Measurements from ENCODE around the gene RCSD1.
"Not testable (repeated sequence)": the region's sequence is repeated elsewhere in the genome, so short reads cannot be mapped to it uniquely, and the experiment has no call there.

RCSD1 gene, protein sequence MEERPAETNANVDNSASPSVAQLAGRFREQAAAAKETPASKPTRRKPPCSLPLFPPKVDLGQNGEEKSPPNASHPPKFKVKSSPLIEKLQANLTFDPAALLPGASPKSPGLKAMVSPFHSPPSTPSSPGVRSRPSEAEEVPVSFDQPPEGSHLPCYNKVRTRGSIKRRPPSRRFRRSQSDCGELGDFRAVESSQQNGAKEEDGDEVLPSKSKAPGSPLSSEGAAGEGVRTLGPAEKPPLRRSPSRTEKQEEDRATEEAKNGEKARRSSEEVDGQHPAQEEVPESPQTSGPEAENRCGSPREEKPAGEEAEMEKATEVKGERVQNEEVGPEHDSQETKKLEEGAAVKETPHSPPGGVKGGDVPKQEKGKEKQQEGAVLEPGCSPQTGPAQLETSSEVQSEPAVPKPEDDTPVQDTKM

DNA sequence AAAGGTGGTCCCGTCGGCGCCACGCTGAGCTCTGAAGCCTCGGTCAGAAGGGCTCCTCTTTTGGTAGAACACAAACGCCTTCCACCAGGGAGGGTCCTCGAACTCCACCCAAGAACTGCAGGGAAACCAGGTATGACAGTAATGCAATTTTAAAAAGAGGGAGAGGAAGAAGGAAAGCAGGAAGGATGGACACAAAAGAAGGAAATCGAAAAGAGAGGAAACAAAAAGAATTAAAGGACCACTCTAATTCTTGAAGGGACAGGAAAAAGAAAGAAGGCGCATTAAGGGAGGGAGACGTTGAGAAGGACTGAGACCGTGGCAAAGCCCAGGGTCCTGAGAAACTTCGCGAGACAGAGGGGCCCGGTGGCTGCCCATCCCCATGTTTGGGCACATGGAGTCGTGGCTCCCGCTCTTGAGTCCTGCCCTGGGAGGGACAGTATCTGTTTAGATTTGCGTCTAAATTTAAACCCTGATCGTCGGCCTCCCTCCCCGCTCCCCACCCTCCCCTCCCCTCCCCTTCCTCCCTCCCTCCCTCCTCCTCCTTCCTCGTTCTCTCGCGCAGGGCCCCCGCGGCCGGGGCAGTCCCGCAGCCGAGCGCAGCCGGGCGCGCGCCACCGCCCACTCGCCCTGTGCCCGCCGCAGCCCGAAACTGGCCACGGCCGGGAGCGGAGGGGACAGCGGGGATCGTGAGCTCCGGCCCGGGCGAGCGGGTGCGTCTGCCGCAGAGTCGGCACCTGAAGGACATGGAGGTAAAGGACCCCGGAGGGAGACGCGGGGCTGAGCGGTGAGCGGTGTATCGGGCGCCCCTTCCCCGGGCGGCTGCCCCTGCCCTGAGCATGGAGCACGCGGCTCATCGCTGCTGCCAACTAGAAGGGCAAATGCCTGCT, at the start of gene RCSD1:
Gene RCSD1 (plus strand): TSS at position 552 of the 887 bp plus-strand sequence. CDS start 192 bp downstream, at position 744.
- peak; percentile 66 for DNase-seq

- no peak for DNase-seq
These were observed 48.0 kb upstream of the RCSD1 start for GRCh38 chr1:167582064-167582463.

DNA sequence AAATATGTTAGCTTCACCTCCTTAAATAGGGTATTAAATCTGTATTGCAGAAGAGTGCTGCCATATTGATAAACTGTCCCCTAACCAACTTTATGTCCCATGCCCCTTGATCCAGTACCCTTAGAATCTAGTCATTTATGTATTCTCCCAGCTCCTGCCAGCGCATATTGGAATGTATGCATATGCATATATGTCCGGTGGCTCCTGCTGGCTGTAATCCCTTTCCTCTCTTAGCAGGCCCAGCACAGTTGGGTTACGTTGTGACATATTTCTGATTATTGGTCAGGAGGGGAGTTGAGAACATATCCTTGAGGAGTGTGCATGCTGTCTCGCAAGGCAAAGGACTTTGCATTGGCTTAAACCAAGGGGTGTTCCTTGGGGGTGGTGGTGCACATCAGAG, 47.3 kb upstream of the RCSD1 start:
- no peak for DNase-seq

GRCh38 chr1:167584581-167584980, 45.5 kb upstream of the RCSD1 start:
- no peak for DNase-seq

GRCh38 chr1:167587342-167587741, 42.7 kb upstream of the RCSD1 start:
- no peak for DNase-seq

DNA sequence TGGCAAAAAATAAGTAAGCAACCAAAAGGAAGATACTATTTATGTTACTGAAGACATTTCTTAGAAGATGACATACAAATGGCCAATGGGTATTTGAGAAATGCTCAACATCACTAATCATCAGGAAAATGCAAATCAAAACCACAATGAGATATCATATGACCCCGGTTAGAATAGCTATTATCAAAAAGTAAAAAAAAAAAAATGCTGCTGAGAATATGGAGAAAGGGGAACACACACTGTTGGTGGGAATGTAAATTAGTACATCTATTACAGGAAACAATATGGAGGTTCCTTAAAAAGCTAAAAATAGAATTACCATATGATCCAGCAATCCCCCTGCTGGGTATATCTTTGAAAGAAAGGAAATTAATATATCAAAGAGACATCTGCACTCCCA, 42.2 kb upstream of the RCSD1 start:
- no peak for DNase-seq

DNA sequence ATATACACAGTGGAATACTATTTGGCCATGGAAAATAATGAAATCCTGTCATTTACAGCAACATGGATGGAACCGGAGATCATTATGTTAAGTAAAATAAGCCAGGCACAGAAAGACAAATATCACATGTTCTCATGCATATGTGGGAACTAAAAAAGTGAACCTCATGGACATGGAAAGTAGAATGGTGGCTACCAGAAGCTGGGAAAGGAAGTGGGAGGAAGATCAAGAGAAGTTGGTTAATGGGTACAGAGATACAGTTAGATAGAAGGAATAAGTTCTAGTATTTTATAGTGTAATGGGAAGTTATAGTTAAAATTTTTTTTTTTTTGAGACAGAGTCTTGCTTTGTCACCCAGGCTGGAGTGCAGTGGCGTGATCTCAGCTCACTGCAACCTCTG, 41.7 kb upstream of the RCSD1 start:
- no peak for DNase-seq

DNA sequence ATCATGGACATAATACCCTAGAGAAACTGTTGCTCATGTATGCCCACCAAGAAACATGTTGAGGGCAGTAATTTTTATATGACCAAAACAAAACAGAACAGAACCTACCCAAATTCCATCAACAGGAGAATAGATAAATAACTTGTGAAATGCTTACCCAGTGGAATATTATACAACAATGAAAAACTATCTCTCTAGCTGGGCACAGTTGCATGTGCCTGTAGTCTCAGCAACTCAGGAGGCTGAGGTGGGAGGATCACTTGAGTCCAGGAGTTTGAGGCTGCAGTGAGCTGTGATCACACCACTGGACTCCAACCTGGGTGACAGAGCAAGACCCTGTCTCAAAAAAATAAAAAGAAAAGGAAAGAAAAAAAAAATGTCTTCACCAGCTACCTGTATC, 37.6 kb upstream of the RCSD1 start:
- DNase-seq: no peak

- no peak for DNase-seq
These were observed 36.2 kb upstream of the RCSD1 start for GRCh38 chr1:167593860-167594259.

GRCh38 chr1:167594822-167595221, 35.2 kb upstream of the RCSD1 start:
- DNase-seq: no peak

GRCh38 chr1:167599957-167600581, 30.0 kb upstream of the RCSD1 start:
- DNase-seq: no peak

- DNase-seq: no peak
These were observed 28.3 kb upstream of the RCSD1 start for GRCh38 chr1:167601442-167602383.

GRCh38 chr1:167602840-167603239, 27.2 kb upstream of the RCSD1 start:
- no peak for DNase-seq

DNA sequence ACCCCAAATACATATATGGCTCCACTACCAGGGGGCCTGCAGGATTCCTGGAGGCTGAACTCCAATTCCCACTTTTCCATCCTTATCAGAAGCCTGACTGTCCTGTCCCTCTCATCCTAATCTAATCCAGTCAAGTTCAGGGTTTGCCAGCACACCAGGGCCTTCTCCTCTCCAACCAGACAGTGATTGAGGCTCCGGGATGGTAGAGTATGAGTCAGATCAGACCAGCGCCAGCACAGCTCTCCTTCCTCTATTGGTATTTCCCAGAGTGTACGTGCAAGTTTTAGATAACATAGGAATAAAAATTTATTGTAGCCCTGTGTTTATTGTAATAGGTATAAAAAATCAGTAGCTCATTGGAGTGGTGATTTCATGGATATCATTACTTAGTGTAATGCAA, 24.5 kb upstream of the RCSD1 start:
- DNase-seq: no peak

GRCh38 chr1:167611983-167612382, 18.0 kb upstream of the RCSD1 start:
- no peak for DNase-seq

DNA sequence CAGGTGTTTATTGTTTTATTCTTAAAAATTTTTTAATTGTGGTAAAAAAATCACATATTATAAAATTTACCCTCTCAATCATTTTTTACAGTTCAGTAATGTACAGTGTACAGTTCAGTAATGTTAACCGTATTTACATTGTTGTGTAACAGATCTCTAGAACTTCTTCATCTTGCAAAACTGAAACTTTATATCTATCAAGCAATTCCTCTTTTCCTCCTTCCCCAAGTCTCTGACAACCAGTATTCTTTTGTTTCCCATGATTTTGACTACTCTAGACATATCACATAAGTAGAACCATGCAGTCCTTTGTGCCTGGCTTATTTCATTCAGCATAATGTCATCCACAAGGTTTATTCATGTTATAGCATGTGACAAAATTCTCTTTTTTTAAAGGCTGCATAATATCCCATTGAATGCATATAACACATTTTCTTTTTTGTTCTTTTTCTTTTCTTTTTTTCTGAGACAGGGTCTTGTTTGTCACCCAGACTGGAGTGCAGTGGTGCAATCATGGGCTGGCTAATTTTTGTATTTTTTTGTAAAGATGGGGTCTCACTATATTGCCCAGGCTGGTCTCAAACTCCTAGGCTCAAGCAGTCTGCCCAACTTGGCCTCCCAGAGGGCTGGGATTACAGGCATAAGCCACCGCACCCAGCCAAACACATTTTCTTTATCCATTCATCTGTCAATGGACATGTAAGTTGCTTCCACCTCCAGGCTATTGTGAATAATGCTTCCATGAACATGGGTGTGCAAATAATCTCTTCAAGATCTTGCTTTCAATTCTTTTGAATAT, 17.2 kb upstream of the RCSD1 start:
- DNase-seq: no peak

GRCh38 chr1:167613984-167614383, 16.0 kb upstream of the RCSD1 start:
- not testable (repeated sequence) for DNase-seq

- DNase-seq: no peak
These were observed 15.2 kb upstream of the RCSD1 start for GRCh38 chr1:167614851-167615250.

GRCh38 chr1:167616521-167616920, 13.5 kb upstream of the RCSD1 start:
- DNase-seq: no peak

DNA sequence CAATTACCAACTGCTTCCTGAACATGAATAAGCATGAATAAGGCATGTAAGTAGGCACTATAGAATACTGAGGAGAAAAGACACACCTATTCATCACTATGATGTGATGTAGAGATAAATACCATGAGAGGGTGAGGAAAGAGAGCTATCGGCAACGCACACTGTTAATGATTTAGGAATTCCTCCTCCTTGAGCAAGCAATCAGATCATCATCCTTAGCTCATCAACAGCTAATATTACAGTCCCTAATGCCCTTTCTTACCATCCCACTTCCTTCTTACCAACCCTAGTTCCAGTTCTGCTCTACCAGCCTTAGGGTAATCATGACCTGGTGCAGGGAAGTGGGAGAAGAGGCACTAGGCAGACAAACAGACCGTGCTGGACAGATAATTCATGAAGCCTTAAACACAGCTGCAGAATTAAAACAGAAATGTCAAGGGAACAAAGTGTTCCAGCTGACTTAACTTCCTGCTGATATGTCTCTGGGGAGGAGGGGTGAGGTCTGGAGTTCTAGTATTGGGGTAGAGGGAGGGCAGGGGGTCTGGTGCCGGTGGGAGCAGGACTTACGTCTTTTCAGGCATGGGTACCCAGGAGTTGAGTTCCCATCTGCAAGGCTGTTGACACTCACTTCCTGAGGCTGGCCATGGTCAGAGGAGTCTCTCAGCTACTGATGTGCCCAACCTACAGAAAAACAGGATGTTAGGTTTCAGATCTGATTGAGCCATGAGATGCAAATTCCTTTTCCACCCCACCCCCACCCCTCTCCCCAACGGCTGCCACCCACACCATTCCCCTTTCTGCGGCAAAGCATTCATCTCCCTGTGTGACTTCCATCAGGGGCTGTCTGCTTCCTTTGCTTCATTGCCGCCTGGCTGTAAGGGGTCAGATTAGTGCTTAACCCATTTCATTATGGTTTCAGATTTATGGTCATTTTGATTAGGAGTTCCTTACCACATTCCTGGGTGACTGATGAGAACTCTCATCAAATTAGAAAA, 12.6 kb upstream of the RCSD1 start:
- no peak for DNase-seq

All from retina (tissue), 1 donor.